GM12873 (cell line): ENCODE measurements around the gene NECAB2.

Experiments used
- CTCF ChIP-seq: IDR thresholded peaks from 2 replicates; pipeline ENCODE4 v1.5.1; 2012; ENCODE audit warnings: low read depth, mild to moderate bottlenecking, moderate library complexity, low read length, control low read depth; ENCODE audit not compliant: insufficient read depth; ENCODE audit errors: missing control alignments

The NECAB2 gene

GRCh38 chr16:83968306-83968851 is 335 bp downstream of the NECAB2 start:
- no peak for TF ChIP-seq CTCF

- TF ChIP-seq CTCF = no peak
Observed at GRCh38 chr16:83968891-83969649, 1.0 kb downstream of the NECAB2 start.

GRCh38 chr16:83969771-83970429 is 1.9 kb downstream of the NECAB2 start:
- no peak for TF ChIP-seq CTCF

DNA sequence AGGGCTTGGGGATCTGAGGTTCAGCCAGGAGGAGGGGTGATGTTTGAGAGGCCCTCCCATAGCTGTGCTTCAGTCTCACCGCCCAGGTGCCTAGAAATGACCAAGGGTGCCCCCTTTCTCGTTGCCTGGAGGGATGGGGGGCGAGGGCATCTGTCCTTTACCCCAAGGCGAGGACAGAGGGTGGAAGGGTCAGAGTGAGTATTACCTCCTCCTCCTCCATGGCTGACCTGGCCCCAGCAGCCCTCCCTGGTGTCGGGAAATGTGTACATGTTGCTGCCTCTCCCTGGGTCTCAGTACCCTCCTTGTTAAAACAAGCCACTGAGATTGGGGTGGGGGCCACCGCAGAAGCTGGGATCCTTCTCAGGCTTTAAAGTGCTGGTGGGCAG is 2.4 kb downstream of the NECAB2 start:
- TF ChIP-seq CTCF = no peak

GRCh38 chr16:83971165-83972130 is 3.4 kb downstream of the NECAB2 start:
- no peak for TF ChIP-seq CTCF

GRCh38 chr16:83972256-83973008 is 4.4 kb downstream of the NECAB2 start:
- no peak for TF ChIP-seq CTCF
